GM21825 (cell line): Measurements from ENCODE around the gene CRYBG2.
"Not testable (repeated sequence)": the region's sequence is repeated elsewhere in the genome, so short reads cannot be mapped to it uniquely, and the experiment has no call there.

Experiments
- ATAC-seq: cut with Tn5 transposase; IDR thresholded peaks from one replicate; pipeline ENCODE4 v1.9.1; 2021; ENCODE audit warnings: mild to moderate bottlenecking, moderate library complexity; ENCODE audit not compliant: unreplicated experiment

The CRYBG2 gene, protein sequence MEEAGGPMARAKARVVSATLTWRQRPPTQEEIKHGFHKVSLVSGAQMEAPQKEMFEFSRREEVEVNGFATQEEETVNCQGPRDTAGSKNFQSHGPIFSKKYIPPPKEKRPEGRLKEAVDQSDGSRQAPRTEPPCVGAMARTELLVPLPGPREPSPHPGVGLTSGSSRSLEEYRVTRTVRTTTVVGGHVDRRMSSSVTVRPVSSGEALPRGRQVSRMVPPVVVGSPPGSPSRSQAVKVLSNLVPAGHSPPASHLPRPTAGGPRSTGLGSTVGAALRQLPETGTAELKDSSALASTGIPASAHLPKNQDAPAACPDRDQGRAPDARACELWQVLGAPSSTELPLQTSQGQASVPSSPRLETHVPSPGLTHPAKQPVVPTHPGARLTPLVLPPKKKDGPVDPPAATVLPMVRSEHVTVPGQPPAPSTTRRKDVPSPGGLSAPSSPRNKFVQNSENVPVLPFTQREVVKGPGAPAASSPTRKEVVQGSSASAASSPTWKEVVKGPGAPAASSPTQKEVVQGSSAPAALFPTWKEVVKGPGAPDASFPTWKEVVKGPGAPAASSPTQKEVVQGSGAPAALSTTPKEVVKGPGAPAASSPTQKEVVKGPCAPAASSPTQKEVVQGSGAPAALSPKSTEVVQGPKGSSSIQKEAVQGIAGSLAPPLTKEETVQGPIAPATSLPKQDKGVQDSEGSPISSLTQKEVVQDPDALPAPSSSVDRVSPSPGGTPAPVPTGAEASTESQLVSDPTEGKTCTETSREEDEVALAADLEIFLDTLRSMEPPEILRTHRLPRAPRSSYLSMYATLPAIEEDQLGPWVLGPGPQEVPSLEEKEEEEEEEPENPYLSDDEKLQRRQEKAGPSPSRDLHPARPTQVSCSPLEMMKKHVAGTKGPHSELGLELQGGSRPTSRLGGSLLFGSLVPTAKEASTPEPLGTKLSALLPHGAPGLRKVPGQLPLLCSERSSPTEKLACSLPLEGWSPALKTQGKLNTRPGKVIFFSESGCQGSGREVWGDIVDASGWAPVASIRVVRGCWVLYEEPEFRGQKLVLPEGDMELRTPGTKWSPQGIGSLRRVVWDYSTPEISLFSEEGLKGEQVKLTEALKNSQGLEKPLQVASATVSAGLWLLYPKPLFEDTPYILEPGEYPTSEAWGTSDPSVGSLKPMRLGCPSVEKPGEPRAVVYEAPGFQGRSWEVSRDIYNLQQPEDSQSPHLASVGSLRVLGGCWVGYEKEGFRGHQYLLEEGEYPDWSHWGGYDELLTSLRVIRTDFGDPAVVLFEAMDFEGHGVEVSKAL (N-terminal part only)

GRCh38 chr1:26353976-26354820 is at the start of gene CRYBG2:
TSS of gene CRYBG2 (minus strand) at chr1:26354130. CDS start at chr1:26346657, 7,473 bp downstream.
- no peak for ATAC-seq

GRCh38 chr1:26403656-26404055 is 49.7 kb upstream of the CRYBG2 start:
- no peak for ATAC-seq

DNA sequence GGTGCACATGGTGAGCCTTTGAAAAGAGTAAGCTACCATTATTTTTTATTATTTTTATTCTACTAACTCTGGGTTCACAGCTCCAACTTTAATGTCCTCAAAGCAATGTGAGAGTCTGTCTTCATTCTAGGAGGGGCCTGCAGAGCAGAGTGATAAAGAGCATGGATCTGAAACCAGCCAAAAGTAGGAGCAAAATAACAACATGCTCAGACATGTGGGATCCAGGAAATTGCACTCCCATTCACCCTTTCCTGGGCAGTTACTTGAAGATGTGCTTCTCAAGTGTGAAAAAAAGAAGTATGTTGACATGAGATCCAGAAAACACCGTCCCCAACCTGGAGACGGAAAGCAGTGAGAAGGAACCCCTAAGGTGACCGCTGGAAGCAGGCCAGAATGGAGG is 48.0 kb upstream of the CRYBG2 start:
- ATAC-seq, result no peak

GRCh38 chr1:26399034-26399433 is 45.1 kb upstream of the CRYBG2 start:
- no peak for ATAC-seq

DNA sequence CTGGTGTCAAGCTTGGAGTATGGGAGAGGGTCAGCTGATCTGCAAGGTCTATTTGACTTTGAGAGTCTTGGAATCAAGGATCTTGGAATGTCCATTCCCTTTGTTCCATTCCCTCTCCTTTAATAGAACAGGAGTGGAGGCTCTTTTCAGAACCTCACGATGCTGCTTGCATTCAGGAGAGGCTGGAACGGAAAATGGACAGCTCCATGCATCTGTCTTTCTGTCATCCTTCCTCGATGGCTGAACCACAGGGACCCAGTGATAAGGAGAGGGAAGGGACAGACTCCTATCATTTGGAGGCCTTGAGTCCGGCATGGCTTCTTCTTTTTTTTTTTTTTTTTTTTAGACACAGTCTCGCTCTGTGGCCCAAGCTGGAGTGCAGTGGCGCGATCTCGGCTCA is 41.8 kb upstream of the CRYBG2 start:
- no peak for ATAC-seq

GRCh38 chr1:26391450-26391849 is 37.5 kb upstream of the CRYBG2 start:
- no peak for ATAC-seq

GRCh38 chr1:26389604-26390247 is 35.8 kb upstream of the CRYBG2 start:
- no peak for ATAC-seq

DNA sequence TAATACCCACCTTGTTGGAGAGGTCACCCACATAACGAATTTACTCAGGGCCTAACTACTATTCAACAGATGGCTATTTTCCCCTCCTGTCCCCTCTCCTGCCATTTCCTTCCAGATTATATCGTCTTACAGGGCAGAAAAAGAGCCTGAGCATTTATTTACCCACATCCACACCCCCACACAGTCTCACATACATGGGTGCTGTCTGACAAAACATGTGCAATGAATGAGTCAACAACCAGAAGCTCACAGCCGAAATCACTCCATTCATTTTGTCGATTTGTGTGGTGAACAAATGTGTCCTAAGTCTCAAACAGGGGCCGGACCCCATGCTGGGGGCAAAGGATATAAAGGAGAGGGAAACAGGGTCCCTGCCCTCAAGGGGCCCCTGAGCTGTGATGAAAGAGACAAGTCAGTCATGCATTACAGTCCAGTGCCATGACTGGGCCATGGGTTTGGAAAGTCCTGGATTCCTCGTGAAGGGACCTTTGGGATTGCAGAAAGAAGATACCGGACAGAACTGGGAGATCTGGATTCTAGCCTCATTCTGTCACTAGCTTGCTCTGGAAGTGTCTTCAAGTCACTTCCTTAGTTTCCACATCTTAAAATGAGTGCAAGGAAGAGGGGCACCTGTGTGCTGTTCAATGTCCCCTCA is 35.0 kb upstream of the CRYBG2 start:
- ATAC-seq, result no peak

- ATAC-seq, result no peak
Measured at GRCh38 chr1:26387447-26387846, 33.5 kb upstream of the CRYBG2 start.

DNA sequence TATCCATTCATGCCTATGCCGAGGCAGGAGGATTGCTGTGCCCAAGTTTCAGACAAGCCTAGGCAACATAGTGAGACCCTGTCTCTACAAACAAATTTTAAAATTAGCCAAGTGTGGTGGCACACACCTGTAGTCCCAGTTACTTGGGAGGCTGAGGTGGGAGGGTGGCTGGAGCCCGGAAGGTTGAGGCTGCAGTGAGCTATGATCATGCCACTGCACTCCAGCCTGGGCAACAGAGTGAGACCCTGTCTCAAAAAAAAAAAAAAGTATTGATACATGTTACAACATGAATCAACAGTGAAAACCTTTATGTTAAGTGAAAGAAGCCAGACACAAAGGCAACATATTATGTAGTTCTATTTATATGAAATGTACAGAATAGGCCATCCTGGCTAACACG is 31.1 kb upstream of the CRYBG2 start:
- ATAC-seq, result not testable (repeated sequence)

GRCh38 chr1:26384076-26384475 is 30.1 kb upstream of the CRYBG2 start:
- no peak for ATAC-seq

DNA sequence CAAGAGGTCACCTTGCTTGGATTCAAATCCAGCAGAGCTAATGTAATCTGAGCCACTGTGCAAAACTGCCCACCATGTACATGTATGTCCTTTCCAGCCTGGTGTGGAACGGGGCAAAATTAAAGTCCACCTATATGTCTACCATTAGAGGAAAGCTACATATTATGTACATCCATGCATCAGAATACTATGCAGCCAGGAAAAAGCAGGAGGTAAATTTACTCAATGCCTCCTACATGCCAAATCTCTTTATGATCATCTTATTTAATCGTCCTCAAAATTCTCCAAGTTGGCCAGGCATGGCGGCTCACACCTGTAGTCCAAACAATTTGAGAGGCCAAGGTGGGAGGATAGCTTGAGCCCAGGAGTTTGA is 24.9 kb upstream of the CRYBG2 start:
- no peak for ATAC-seq

- no peak for ATAC-seq
Measured at GRCh38 chr1:26378088-26378878, 24.4 kb upstream of the CRYBG2 start.

DNA sequence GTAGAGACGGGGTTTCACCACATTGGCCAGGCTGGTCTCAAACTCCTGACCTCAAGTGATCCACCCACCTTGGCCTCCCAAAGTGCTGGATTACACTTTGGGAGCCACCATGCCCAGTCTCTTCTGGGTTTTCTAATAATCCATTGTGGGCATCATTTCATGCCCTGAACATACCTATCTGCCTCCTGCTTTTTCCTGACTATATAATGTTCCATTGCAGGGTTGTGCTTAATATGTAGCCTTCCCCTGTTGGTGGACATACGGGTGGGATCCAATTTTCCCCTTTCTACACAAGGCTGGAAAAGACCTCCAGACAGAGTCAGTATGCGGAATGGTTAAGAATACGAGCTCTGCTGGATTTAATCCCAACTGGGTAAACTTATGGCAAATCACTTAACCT is 22.1 kb upstream of the CRYBG2 start:
- no peak for ATAC-seq

DNA sequence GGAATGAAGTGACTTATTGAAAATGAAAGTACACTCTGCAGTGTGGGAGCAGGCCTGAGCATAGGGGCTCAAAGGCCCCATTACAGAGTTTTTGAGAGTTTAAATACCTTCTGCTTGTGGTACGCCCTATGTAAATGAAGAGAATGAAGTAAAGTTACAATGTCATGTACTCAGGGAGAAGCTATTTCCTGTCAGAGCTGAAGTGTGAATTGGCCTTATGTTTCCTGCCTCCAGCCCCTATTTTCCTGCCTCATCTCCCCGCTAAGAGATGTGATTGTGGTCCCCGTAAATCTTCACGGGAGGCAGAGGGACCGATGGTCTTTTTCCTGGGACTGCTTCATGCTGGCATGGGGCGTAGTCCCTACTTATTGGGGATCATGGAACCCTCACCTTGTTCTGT is 21.2 kb upstream of the CRYBG2 start:
- ATAC-seq, result no peak

- ATAC-seq, result not testable (repeated sequence)
Measured at GRCh38 chr1:26374361-26374760, 20.4 kb upstream of the CRYBG2 start.

DNA sequence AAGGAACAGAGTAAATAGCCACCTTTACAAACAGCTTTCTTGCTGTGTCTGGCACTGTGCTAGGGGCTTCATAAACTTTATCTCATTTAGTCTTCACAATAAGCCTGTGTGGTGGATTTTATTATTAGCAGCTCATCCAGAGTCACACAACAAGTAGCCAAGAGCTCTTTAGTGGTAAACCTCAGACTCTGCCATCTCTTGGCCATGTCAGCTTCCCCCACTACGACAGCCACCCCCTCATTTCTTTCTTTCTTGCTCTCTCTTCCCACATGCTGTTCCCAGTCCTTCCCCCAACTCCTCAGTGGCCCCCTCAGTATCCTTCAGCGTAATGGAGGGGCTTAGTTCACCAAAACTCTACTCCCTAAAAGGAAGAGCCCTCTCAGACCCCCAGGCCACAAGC is 19.9 kb upstream of the CRYBG2 start:
- no peak for ATAC-seq

- no peak for ATAC-seq
Measured at GRCh38 chr1:26373281-26373680, 19.4 kb upstream of the CRYBG2 start.
